K562 (cell line): ENCODE results near the gene XIRP1. TPM values are rescaled to one million over a fixed set of nuclear protein-coding genes. Genes with fewer than 3 reads are reported as not detected.

Experiments
- HDAC6 ChIP-seq: IDR thresholded peaks from 2 replicates; pipeline ENCODE4 v1.6.1; 2012; ENCODE audit warnings: low read depth, mild to moderate bottlenecking, control low read depth, inconsistent platforms, low read length, moderate library complexity
- HMG20B ChIP-seq: fragments of 250-450 bp; sonication (Bioruptor Pico); IDR thresholded peaks from 2 replicates; pipeline ENCODE4 v1.5.0; 2021; ENCODE audit warnings: mild to moderate bottlenecking
- MAZ ChIP-seq, 2 experiments: fragments of 450-650 bp in 1 of 2; sonication (generic) in 1 of 2; formaldehyde crosslinking; IDR thresholded peaks in 1 of 2; conservative IDR thresholded peaks in 1 of 2; 2 replicates each; pipeline versions ENCODE4 v1.4.0 to v1.5.0; 2020; ENCODE audit warnings: mild to moderate bottlenecking in 1 of 2, missing genetic modification reagents in 1 of 2
- MEIS2 ChIP-seq: fragments of 450-650 bp; IDR thresholded peaks from 2 replicates; pipeline ENCODE4 v1.6.1; 2014; ENCODE audit warnings: mild to moderate bottlenecking; ENCODE audit not compliant: partially characterized antibody
- NONO ChIP-seq, 2 experiments: fragments of 200-400 bp in 1 of 2; fragments of 450-650 bp in 1 of 2; formaldehyde crosslinking in 1 of 2; IDR thresholded peaks; 2 replicates each; pipeline ENCODE4 v1.6.1; 2017; ENCODE audit warnings: low read depth in 2 of 2, mild to moderate bottlenecking in 2 of 2, moderate library complexity in 2 of 2, low read length in 1 of 2
- NR2C2 ChIP-seq, 2 experiments: fragments of 200-800 bp in 1 of 2; sonication (Bioruptor generic) in 1 of 2; sonication (generic) in 1 of 2; formaldehyde crosslinking in 1 of 2; IDR thresholded peaks; 2 replicates each; pipeline versions ENCODE4 v1.6.1 to v1.8.0; 2016 to 2022; ENCODE audit warnings: mild to moderate bottlenecking in 1 of 2, missing compliant biosample characterization in 1 of 2, missing genetic modification characterization in 1 of 2, missing genetic modification reagents in 1 of 2
- RBM15 ChIP-seq: fragments of 200-400 bp; formaldehyde crosslinking; IDR thresholded peaks from 2 replicates; pipeline ENCODE4 v1.6.1; 2018; ENCODE audit warnings: mild to moderate bottlenecking, low read length, moderate library complexity; ENCODE audit not compliant: insufficient read depth
- RFX5 ChIP-seq: IDR thresholded peaks from 2 replicates; pipeline ENCODE4 v1.6.1; 2011; ENCODE audit warnings: low read depth, mild to moderate bottlenecking, improper control_type of control experiment, low read length
- SAFB2 ChIP-seq: fragments of 200-400 bp; formaldehyde crosslinking; IDR thresholded peaks from 2 replicates; pipeline ENCODE4 v1.6.1; 2018; ENCODE audit warnings: borderline replicate concordance, low read length, low read depth, moderate library complexity; ENCODE audit not compliant: severe bottlenecking
- SMAD3 ChIP-seq: fragments of 450-650 bp; formaldehyde crosslinking; conservative IDR thresholded peaks from 2 replicates; pipeline ENCODE4 v1.4.0; 2020; ENCODE audit warnings: mild to moderate bottlenecking
- U2AF2 ChIP-seq: fragments of 200-400 bp; formaldehyde crosslinking; optimal IDR thresholded peaks from 2 replicates; pipeline ENCODE3; 2017; ENCODE audit warnings: low read depth, mild to moderate bottlenecking, low read length
- ZNF134 ChIP-seq: fragments of 250-450 bp; sonication (Bioruptor Pico); conservative IDR thresholded peaks from 2 replicates; pipeline ENCODE4 v1.4.0; 2020
- ZNF197 ChIP-seq: fragments of 200-800 bp; sonication (Bioruptor generic); IDR thresholded peaks from 2 replicates; pipeline ENCODE4 v1.6.1; 2016; ENCODE audit warnings: low read depth, missing genetic modification characterization, missing compliant biosample characterization
- polyA plus RNA-seq, 8 experiments: library from polyadenylated mRNA; depleted of rRNA in 4 of 8; stranded (reverse) in 5 of 8; unstranded in 3 of 8; fragments of >200 nt; fragmentation: Nextera tagmentation in 2 of 8; fragmentation: Illumina TruSeq in 1 of 8; extraction: Ambion mirVana in 2 of 8; extraction: Trizol in 1 of 8; gene quantifications; 2 replicates each; pipeline versions ENCODE4 v1.2.1 to v1.2.3, GENCODE V29; 2011 to 2014; ENCODE audit warnings: inconsistent platforms in 1 of 8, missing spikeins in 1 of 8
- total RNA-seq, 7 experiments: library from RNA; depleted of rRNA in 6 of 7; stranded (reverse); fragments of >200 nt in 6 of 7; fragmentation: Illumina TruSeq in 2 of 7; extraction: Trizol in 2 of 7; gene quantifications; 2 replicates each; pipeline versions ENCODE4 v1.2.1 to v1.2.3, GENCODE V29; 2011 to 2021; ENCODE audit warnings: low replicate concordance in 1 of 7
- TF ChIP-seq, protein P1 (sequence below): fragments of 450-650 bp; formaldehyde crosslinking; IDR thresholded peaks from 2 replicates; pipeline ENCODE4 v1.4.0; 2022; ENCODE audit warnings: missing genetic modification characterization
- TF ChIP-seq, protein P2 (sequence below): sonication (generic); formaldehyde crosslinking; IDR thresholded peaks from 2 replicates; pipeline ENCODE4 v1.8.0; 2022; ENCODE audit warnings: missing genetic modification reagents, mild to moderate bottlenecking, moderate library complexity, borderline replicate concordance
- TF ChIP-seq, protein P3 (sequence below): IDR thresholded peaks from 2 replicates; pipeline ENCODE4 v1.6.1; 2011; ENCODE audit warnings: borderline replicate concordance, low read depth, mild to moderate bottlenecking, moderate library complexity, low read length; ENCODE audit not compliant: insufficient read depth, poor library complexity, severe bottlenecking
- TF ChIP-seq, protein P4 (sequence below): fragments of 250-450 bp; sonication (Bioruptor Pico); IDR thresholded peaks from 2 replicates; pipeline ENCODE4 v1.5.0; 2020; ENCODE audit warnings: mild to moderate bottlenecking, borderline replicate concordance
- TF ChIP-seq, protein P5 (sequence below): sonication (generic); formaldehyde crosslinking; IDR thresholded peaks from 2 replicates; pipeline ENCODE4 v1.8.0; 2022; ENCODE audit warnings: missing genetic modification reagents, mild to moderate bottlenecking, borderline replicate concordance

The XIRP1 gene
- total and polyA plus RNA-seq, 9 of the 15 experiments (the other 6 are each of a cell fraction or from before 2014, with no cell fraction given), result 0.03 to 0.27 (median 0.08) TPM; not detected in 3

DNA sequence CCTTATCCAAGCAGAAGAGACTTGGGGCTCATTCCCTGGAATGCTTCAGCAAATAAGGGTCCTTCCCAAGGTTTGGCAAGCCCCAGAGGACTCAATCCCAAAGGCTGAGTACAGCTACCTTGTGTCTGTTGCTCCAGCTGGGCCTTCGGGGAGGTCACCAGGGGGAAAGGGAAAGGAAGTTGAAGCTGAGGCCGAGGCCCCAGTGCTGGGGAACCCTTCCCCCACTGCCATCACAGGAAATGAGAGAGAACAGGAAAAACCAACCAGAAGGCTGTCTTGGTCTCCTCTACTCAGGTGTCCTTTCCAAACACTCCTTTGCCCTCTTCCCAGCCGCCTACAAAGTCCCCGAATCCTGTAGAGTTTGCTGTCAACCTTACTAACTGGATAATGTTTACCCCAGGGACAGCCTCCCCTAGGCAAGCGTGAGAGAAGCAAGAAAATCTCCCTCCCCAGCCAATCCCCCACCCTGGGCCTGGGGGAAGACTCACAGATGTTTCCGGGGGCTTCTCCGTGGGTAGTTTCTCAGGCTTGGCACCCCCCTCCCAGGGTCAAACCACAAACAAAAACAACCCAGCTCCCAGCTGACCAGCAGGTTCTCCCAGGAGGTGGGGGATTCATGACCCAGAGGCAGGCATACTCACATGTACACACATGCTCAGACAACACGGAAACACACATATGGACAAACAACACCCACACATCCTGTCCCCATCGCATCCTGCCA is 44.5 kb downstream of the XIRP1 start (continued):
- TF ChIP-seq NONO (IDR thresholded peaks at IDR 0.05; ENCODE audit: low read depth in 2 of 2, low read length in 1 of 2) (no peak), HMG20B (CRISPR knock-in tag) (no peak), RBM15 (no peak), MEIS2 (no peak), ZNF134 (0 out of 2 replicates have a peak, but pooled peaks have one; percentile 4), SMAD3 (CRISPR knock-in tag) (no peak), NR2C2 (CRISPR knock-in tag; IDR thresholded peaks at IDR 0.05) (no peak), NR2C2 (tag; IDR thresholded peaks at IDR 0.05) (peak; percentile 55; the same call in 1 of the 2 replicates), MAZ (CRISPR knock-in tag; conservative IDR thresholded peaks at IDR 0.05 in 1 of 2, IDR thresholded peaks at IDR 0.05 in 1 of 2) (peak in 1 of 2 experiments; percentile 25; a peak in 1 of 4 replicates), HDAC6 (no peak), U2AF2 (no peak), RFX5 (no peak), ZNF197 (CRISPR knock-in tag) (no peak), SAFB2 (no peak)
- TF ChIP-seq, protein P1, sequence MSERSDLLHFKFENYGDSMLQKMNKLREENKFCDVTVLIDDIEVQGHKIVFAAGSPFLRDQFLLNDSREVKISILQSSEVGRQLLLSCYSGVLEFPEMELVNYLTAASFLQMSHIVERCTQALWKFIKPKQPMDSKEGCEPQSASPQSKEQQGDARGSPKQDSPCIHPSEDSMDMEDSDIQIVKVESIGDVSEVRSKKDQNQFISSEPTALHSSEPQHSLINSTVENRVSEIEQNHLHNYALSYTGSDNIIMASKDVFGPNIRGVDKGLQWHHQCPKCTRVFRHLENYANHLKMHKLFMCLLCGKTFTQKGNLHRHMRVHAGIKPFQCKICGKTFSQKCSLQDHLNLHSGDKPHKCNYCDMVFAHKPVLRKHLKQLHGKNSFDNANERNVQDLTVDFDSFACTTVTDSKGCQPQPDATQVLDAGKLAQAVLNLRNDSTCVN (CRISPR knock-in tag), result no peak
- TF ChIP-seq, protein P2, sequence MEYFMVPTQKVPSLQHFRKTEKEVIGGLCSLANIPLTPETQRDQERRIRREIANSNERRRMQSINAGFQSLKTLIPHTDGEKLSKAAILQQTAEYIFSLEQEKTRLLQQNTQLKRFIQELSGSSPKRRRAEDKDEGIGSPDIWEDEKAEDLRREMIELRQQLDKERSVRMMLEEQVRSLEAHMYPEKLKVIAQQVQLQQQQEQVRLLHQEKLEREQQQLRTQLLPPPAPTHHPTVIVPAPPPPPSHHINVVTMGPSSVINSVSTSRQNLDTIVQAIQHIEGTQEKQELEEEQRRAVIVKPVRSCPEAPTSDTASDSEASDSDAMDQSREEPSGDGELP (CRISPR knock-in tag), result peak; percentile 41; the same call in 1 of the 2 replicates
- TF ChIP-seq, protein P3, sequence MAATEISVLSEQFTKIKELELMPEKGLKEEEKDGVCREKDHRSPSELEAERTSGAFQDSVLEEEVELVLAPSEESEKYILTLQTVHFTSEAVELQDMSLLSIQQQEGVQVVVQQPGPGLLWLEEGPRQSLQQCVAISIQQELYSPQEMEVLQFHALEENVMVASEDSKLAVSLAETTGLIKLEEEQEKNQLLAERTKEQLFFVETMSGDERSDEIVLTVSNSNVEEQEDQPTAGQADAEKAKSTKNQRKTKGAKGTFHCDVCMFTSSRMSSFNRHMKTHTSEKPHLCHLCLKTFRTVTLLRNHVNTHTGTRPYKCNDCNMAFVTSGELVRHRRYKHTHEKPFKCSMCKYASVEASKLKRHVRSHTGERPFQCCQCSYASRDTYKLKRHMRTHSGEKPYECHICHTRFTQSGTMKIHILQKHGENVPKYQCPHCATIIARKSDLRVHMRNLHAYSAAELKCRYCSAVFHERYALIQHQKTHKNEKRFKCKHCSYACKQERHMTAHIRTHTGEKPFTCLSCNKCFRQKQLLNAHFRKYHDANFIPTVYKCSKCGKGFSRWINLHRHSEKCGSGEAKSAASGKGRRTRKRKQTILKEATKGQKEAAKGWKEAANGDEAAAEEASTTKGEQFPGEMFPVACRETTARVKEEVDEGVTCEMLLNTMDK, result no peak
- TF ChIP-seq, protein P4, sequence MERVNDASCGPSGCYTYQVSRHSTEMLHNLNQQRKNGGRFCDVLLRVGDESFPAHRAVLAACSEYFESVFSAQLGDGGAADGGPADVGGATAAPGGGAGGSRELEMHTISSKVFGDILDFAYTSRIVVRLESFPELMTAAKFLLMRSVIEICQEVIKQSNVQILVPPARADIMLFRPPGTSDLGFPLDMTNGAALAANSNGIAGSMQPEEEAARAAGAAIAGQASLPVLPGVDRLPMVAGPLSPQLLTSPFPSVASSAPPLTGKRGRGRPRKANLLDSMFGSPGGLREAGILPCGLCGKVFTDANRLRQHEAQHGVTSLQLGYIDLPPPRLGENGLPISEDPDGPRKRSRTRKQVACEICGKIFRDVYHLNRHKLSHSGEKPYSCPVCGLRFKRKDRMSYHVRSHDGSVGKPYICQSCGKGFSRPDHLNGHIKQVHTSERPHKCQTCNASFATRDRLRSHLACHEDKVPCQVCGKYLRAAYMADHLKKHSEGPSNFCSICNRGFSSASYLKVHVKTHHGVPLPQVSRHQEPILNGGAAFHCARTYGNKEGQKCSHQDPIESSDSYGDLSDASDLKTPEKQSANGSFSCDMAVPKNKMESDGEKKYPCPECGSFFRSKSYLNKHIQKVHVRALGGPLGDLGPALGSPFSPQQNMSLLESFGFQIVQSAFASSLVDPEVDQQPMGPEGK (CRISPR knock-in tag), result no peak
- TF ChIP-seq, protein P5, sequence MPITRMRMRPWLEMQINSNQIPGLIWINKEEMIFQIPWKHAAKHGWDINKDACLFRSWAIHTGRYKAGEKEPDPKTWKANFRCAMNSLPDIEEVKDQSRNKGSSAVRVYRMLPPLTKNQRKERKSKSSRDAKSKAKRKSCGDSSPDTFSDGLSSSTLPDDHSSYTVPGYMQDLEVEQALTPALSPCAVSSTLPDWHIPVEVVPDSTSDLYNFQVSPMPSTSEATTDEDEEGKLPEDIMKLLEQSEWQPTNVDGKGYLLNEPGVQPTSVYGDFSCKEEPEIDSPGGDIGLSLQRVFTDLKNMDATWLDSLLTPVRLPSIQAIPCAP (CRISPR knock-in tag), result no peak
